Activated CD4-positive, alpha-beta T cell treated with anti-CD3 and anti-CD28 coated beads, Interleukin-2, amount 50 U/mL, for 1 hour (primary cell): ENCODE results near the gene AP4E1.
"Not testable (repeated sequence)": the region's sequence is repeated elsewhere in the genome, so short reads cannot be mapped to it uniquely, and the experiment has no call there.

Experiments used
- DNase-seq: peaks from one replicate; pipeline ENCODE4 v3.0.0-alpha.2; 2020

Gene AP4E1

GRCh38 chr15:50890751-50891150 is 17.7 kb upstream of the AP4E1 start:
- no peak for DNase-seq

GRCh38 chr15:50891159-50891558 is 17.3 kb upstream of the AP4E1 start:
- no peak for DNase-seq

- DNase-seq, result no peak
These were observed 14.5 kb upstream of the AP4E1 start for GRCh38 chr15:50893976-50894375.

- DNase-seq, result not testable (repeated sequence)
These were observed 7.1 kb upstream of the AP4E1 start for GRCh38 chr15:50901390-50901789.

- no peak for DNase-seq
These were observed 4.3 kb upstream of the AP4E1 start for GRCh38 chr15:50904211-50904610.

- no peak for DNase-seq
These were observed 3.4 kb upstream of the AP4E1 start for GRCh38 chr15:50905055-50905454.

- peak; percentile 64 for DNase-seq
These were observed 1.4 kb upstream of the AP4E1 start for GRCh38 chr15:50906954-50907600.

- DNase-seq, result peak; percentile 46
These were observed 778 bp upstream of the AP4E1 start for GRCh38 chr15:50907601-50908208.

GRCh38 chr15:50909010-50909317 is 481 bp downstream of the AP4E1 start:
- DNase-seq, result no peak

- not testable (repeated sequence) for DNase-seq
These were observed 1.9 kb downstream of the AP4E1 start for GRCh38 chr15:50910426-50910795.

- DNase-seq, result no peak
These were observed 2.5 kb downstream of the AP4E1 start for GRCh38 chr15:50911001-50911400.

- DNase-seq, result no peak
These were observed 3.1 kb downstream of the AP4E1 start for GRCh38 chr15:50911621-50912020.

- DNase-seq, result no peak
These were observed 7.9 kb downstream of the AP4E1 start for GRCh38 chr15:50916400-50916799.

- not testable (repeated sequence) for DNase-seq
These were observed 10.9 kb downstream of the AP4E1 start for GRCh38 chr15:50919359-50919758.

- no peak for DNase-seq
These were observed 16.8 kb downstream of the AP4E1 start for GRCh38 chr15:50925281-50925680.

- DNase-seq, result no peak
These were observed 20.6 kb downstream of the AP4E1 start for GRCh38 chr15:50929062-50929461.

GRCh38 chr15:50930792-50931191 is 22.3 kb downstream of the AP4E1 start:
- DNase-seq, result no peak

- DNase-seq, result no peak
These were observed 24.9 kb downstream of the AP4E1 start for GRCh38 chr15:50933341-50933740.

- DNase-seq, result no peak
These were observed 30.0 kb downstream of the AP4E1 start for GRCh38 chr15:50938525-50938924.

GRCh38 chr15:50939911-50940310 is 31.4 kb downstream of the AP4E1 start:
- no peak for DNase-seq

- no peak for DNase-seq
These were observed 32.0 kb downstream of the AP4E1 start for GRCh38 chr15:50940506-50940905.

GRCh38 chr15:50943638-50944037 is 35.2 kb downstream of the AP4E1 start:
- DNase-seq, result no peak

GRCh38 chr15:50944672-50945071 is 36.2 kb downstream of the AP4E1 start:
- DNase-seq, result no peak

- no peak for DNase-seq
These were observed 37.2 kb downstream of the AP4E1 start for GRCh38 chr15:50945725-50946124.

GRCh38 chr15:50950745-50951144 is 42.3 kb downstream of the AP4E1 start:
- not testable (repeated sequence) for DNase-seq
